Fibroblast of mammary gland (primary cell): ENCODE results near the gene ZNF440.
"Not testable (repeated sequence)": the region's sequence is repeated elsewhere in the genome, so short reads cannot be mapped to it uniquely, and the experiment has no call there.

ENCODE experiments used
- DNase-seq: peaks from one replicate; pipeline ENCODE4 v3.0.0-alpha.2; 2010; ENCODE audit warnings: low read depth
- H3K4me3 ChIP-seq: 2 replicates; pipeline ENCODE4 v1.5.1; 2011; ENCODE audit warnings: low read depth, mild to moderate bottlenecking, low read length, moderate library complexity; ENCODE audit not compliant: control insufficient read depth
- CTCF ChIP-seq: conservative IDR thresholded peaks from 2 replicates; pipeline ENCODE4 v1.5.1; 2011; ENCODE audit warnings: low read depth, low read length, inconsistent platforms; ENCODE audit not compliant: control insufficient read depth, insufficient read depth

Gene ZNF440

GRCh38 chr19:11853358-11853757 lies 39.3 kb downstream of the ZNF440 start:
- no peak for DNase-seq
- TF ChIP-seq CTCF, result no peak

GRCh38 chr19:11856596-11857250 lies 42.6 kb downstream of the ZNF440 start:
- no peak overlapping the region for H3K4me3 ChIP-seq
- no peak for TF ChIP-seq CTCF
- DNase-seq, result no peak

More at GRCh38 chr19:11853358-11853757, 39.3 kb downstream of the ZNF440 start:
- H3K4me3 ChIP-seq, result no peak overlapping the region

GRCh38 chr19:11860721-11861120 lies 46.6 kb downstream of the ZNF440 start:
- DNase-seq, result no peak
- H3K4me3 ChIP-seq, result no peak overlapping the region
- no peak for TF ChIP-seq CTCF

- no peak overlapping the region for H3K4me3 ChIP-seq
- DNase-seq, result no peak
- TF ChIP-seq CTCF, result no peak
Measured at GRCh38 chr19:11861301-11861700, 47.2 kb downstream of the ZNF440 start.

- H3K4me3 ChIP-seq, DNase-seq: not testable (repeated sequence)
Measured at GRCh38 chr19:11867766-11868165, 53.7 kb downstream of the ZNF440 start.

GRCh38 chr19:11868188-11868587 lies 54.1 kb downstream of the ZNF440 start:
- no peak for DNase-seq
- TF ChIP-seq CTCF, result no peak
- H3K4me3 ChIP-seq, result no peak overlapping the region

GRCh38 chr19:11872624-11873023 lies 58.6 kb downstream of the ZNF440 start:
- TF ChIP-seq CTCF, result no peak
- DNase-seq, result no peak
- H3K4me3 ChIP-seq, result no peak overlapping the region
